HepG2 (cell line): ENCODE data around the gene CHMP4B. TPM values are rescaled to one million over a fixed set of nuclear protein-coding genes. Genes with fewer than 3 reads are reported as not detected.

Source experiments
- ATAC-seq: fragments of 200-7000 bp; cut with Tn5 transposase; 3 replicates; pipeline ENCODE4 v1.9.1; 2020; ENCODE audit warnings: mild to moderate bottlenecking, moderate library complexity
- BruUV-seq: library from RNA; stranded (reverse); fragments of 400-500 nt; replicated peaks from 2 replicates; lab custom pipeline; 2021; lab: Mats Ljungman, UMichigan
- CTCF ChIA-PET: fragments of 300-600 bp; formaldehyde crosslinking; extraction: SDS; loops from one replicate; lab custom pipeline; 2021; ENCODE audit warnings: low total read pairs, inconsistent platforms, low intra/inter-chr PET ratio; lab: Yijun Ruan, JAX
- POLR2A ChIA-PET: fragments of 350-600 bp; sonication (Branson Sonifier 250); formaldehyde crosslinking; loops from one replicate; lab custom pipeline; 2020; ENCODE audit warnings: antibody characterized with exemption, inconsistent platforms; lab: Yijun Ruan, JAX
- DNase-seq: peaks from one replicate; pipeline ENCODE4 v3.0.0-alpha.2; 2015; ENCODE audit warnings: low spot score
- FAIRE-seq: peaks from 3 replicates; lab custom pipeline; 2011; peaks lifted over from hg19 to GRCh38; lab: Jason Lieb, UNC
- H2AFZ ChIP-seq: one replicate; pipeline ENCODE4 v1.6.1; 2011; ENCODE audit warnings: low read length, inconsistent platforms
- H3K27ac ChIP-seq: fragments of 300-600 bp; 3 replicates; pipeline ENCODE4 v1.8.0; 2011; ENCODE audit warnings: mixed run types, mild to moderate bottlenecking, mixed read lengths, low read length, inconsistent platforms; ENCODE audit not compliant: insufficient read depth; ENCODE audit errors: extremely low read length
- H3K27me3 ChIP-seq, 2 experiments: fragments of 200-600 bp in 1 of 2; 2 replicates in 1 of 2; 3 replicates in 1 of 2; pipeline versions ENCODE4 v1.6.0 to v1.8.0; 2011; ENCODE audit warnings: low read length in 2 of 2, mild to moderate bottlenecking in 2 of 2, moderate library complexity in 2 of 2, inconsistent platforms in 1 of 2; ENCODE audit not compliant: insufficient read depth in 2 of 2, control insufficient read depth in 1 of 2
- H3K36me3 ChIP-seq, 2 experiments: fragments of 200-600 bp in 1 of 2; replicated peaks in 1 of 2; 2 replicates in 1 of 2; 3 replicates in 1 of 2; pipeline versions ENCODE4 v1.5.1 to v1.8.0; 2011; ENCODE audit warnings: low read length in 2 of 2, inconsistent platforms in 1 of 2; ENCODE audit not compliant: insufficient read depth in 2 of 2, control insufficient read depth in 1 of 2
- H3K4me1 ChIP-seq: 2 replicates; pipeline ENCODE4 v1.5.1; 2012; ENCODE audit warnings: low read length, inconsistent platforms; ENCODE audit not compliant: insufficient read depth
- H3K4me2 ChIP-seq: 2 replicates; pipeline ENCODE4 v1.6.0; 2011; ENCODE audit warnings: low read depth, low read length, inconsistent platforms
- H3K4me3 ChIP-seq, 3 experiments: fragments of 200-600 bp in 1 of 3; sonication (generic), shearing (Covaris generic) in 1 of 3; replicated peaks in 1 of 3; 2 replicates each; pipeline ENCODE4 v1.5.1; 2011 to 2016; ENCODE audit warnings: low read length in 3 of 3, inconsistent platforms in 2 of 3, low read depth in 2 of 3, mild to moderate bottlenecking in 2 of 3, control low read depth in 1 of 3, mixed read lengths in 1 of 3; ENCODE audit not compliant: insufficient read depth in 1 of 3
- H3K79me2 ChIP-seq: one replicate; pipeline ENCODE4 v1.6.1; 2011; ENCODE audit warnings: low read length, inconsistent platforms; ENCODE audit not compliant: insufficient read depth
- H3K9ac ChIP-seq: 2 replicates; pipeline ENCODE4 v1.6.0; 2011; ENCODE audit warnings: mild to moderate bottlenecking, low read depth, low read length, inconsistent platforms; ENCODE audit not compliant: insufficient read depth
- H3K9me3 ChIP-seq: 2 replicates; pipeline ENCODE4 v1.5.1; 2012; ENCODE audit warnings: mild to moderate bottlenecking, low read length
- H4K20me1 ChIP-seq: 2 replicates; pipeline ENCODE4 v1.6.0; 2011; ENCODE audit warnings: inconsistent platforms, mild to moderate bottlenecking, low read length, moderate library complexity; ENCODE audit not compliant: insufficient read depth
- ATF5 ChIP-seq: sonication (generic); formaldehyde crosslinking; IDR thresholded peaks from 2 replicates; pipeline ENCODE4 v1.4.0; 2020; ENCODE audit warnings: mild to moderate bottlenecking, low read depth, missing genetic modification reagents
- DPF2 ChIP-seq: sonication (generic); formaldehyde crosslinking; IDR thresholded peaks from 2 replicates; pipeline ENCODE4 v1.4.0; 2020; ENCODE audit warnings: mild to moderate bottlenecking, low read depth, missing genetic modification reagents, borderline replicate concordance
- EZH2 ChIP-seq: conservative IDR thresholded peaks from 2 replicates; pipeline ENCODE4 v1.6.1; 2012; ENCODE audit warnings: mild to moderate bottlenecking, low read depth, low read length, moderate library complexity
- GLI4 ChIP-seq: sonication (generic); formaldehyde crosslinking; IDR thresholded peaks from 2 replicates; pipeline ENCODE4 v1.5.1; 2020; ENCODE audit warnings: missing genetic modification reagents, mild to moderate bottlenecking, moderate library complexity, borderline replicate concordance
- HNF4A ChIP-seq: sonication (generic); formaldehyde crosslinking; IDR thresholded peaks from 2 replicates; pipeline ENCODE4 v1.4.0; 2020; ENCODE audit warnings: missing genetic modification reagents
- JUN ChIP-seq: sonication (generic); formaldehyde crosslinking; IDR thresholded peaks from 2 replicates; pipeline ENCODE4 v1.4.0; 2020; ENCODE audit warnings: mild to moderate bottlenecking, missing genetic modification reagents
- KDM1A ChIP-seq: IDR thresholded peaks from 2 replicates; pipeline ENCODE4 v1.6.1; 2016; ENCODE audit warnings: missing compliant biosample characterization
- NCOA1 ChIP-seq: sonication (generic); formaldehyde crosslinking; IDR thresholded peaks from 2 replicates; pipeline ENCODE4 v1.9.0; 2021; ENCODE audit warnings: missing genetic modification reagents
- SIX1 ChIP-seq: sonication (generic); formaldehyde crosslinking; IDR thresholded peaks from 2 replicates; pipeline ENCODE4 v1.4.0; 2020; ENCODE audit warnings: missing genetic modification reagents, borderline replicate concordance
- TBX2 ChIP-seq: sonication (generic); formaldehyde crosslinking; IDR thresholded peaks from 2 replicates; pipeline ENCODE4 v1.5.0; 2020; ENCODE audit warnings: missing genetic modification reagents, mild to moderate bottlenecking, borderline replicate concordance
- WIZ ChIP-seq: sonication (generic); formaldehyde crosslinking; IDR thresholded peaks from 2 replicates; pipeline ENCODE4 v1.5.1; 2020; ENCODE audit warnings: mild to moderate bottlenecking, missing genetic modification reagents
- ZFY ChIP-seq: sonication (generic); formaldehyde crosslinking; IDR thresholded peaks from 2 replicates; pipeline ENCODE4 v1.4.0; 2020; ENCODE audit warnings: missing genetic modification reagents
- ZMYM2 ChIP-seq: sonication (generic); formaldehyde crosslinking; IDR thresholded peaks from 2 replicates; pipeline ENCODE4 v1.8.0; 2022; ENCODE audit warnings: mild to moderate bottlenecking, missing genetic modification reagents
- ZMYM4 ChIP-seq: sonication (generic); formaldehyde crosslinking; IDR thresholded peaks from 2 replicates; pipeline ENCODE4 v1.8.1; 2023; ENCODE audit warnings: mild to moderate bottlenecking, missing genetic modification reagents
- ZNF891 ChIP-seq: sonication (generic); formaldehyde crosslinking; IDR thresholded peaks from 2 replicates; pipeline ENCODE4 v1.5.0; 2020; ENCODE audit warnings: mild to moderate bottlenecking, missing genetic modification reagents
- WGBS: methylation state at CpG from one replicate; pipeline ENCODE4 v1.1.6; 2017; ENCODE audit warnings: low lambda C conversion rate; 5-methylcytosine and 5-hydroxymethylcytosine counted together
- in situ Hi-C: cut with HindIII; loops from 2 replicates; pipeline ENCODE4 v1.10.0; 2017; ENCODE audit warnings: low pct_unique_long_range_greater_than_20kb; ENCODE audit not compliant: extremely low pct_ligation_motif_present
- intact Hi-C: fragments of 100-400 bp; cut with micrococcal nuclease; formaldehyde crosslinking; loops from one replicate; pipeline ENCODE4 v1.10.0; 2022; ENCODE audit not compliant: unreplicated experiment
- polyA plus RNA-seq, 8 experiments: library from polyadenylated mRNA; depleted of rRNA in 3 of 8; stranded (reverse) in 7 of 8; unstranded in 1 of 8; fragments of >200 nt; fragmentation: Illumina TruSeq in 4 of 8; extraction: Trizol in 4 of 8; gene quantifications; 2 replicates each; pipeline versions ENCODE4 v1.2.1 to v1.2.3, GENCODE V29; 2011 to 2016; ENCODE audit warnings: low read depth in 4 of 8, missing spikeins in 1 of 8, mixed read lengths in 1 of 8; ENCODE audit not compliant: insufficient read depth in 1 of 8
- total RNA-seq, 5 experiments: library from RNA; depleted of rRNA; stranded (reverse); fragments of >200 nt; fragmentation: Illumina TruSeq; extraction: Trizol; gene quantifications; 2 replicates each; pipeline ENCODE4 v1.2.3, GENCODE V29; 2016; ENCODE audit warnings: low read depth in 1 of 5
- TF ChIP-seq, protein P1 (sequence below), 2 experiments: sonication (generic) in 1 of 2; formaldehyde crosslinking in 1 of 2; IDR thresholded peaks; 2 replicates each; pipeline versions ENCODE4 v1.4.0 to v1.6.1; 2018 to 2020; ENCODE audit warnings: missing genetic modification reagents in 2 of 2, borderline replicate concordance in 1 of 2, low read depth in 1 of 2, mild to moderate bottlenecking in 1 of 2, missing biosample characterization in 1 of 2
- TF ChIP-seq, protein P2 (sequence below): sonication (generic); formaldehyde crosslinking; conservative IDR thresholded peaks from 2 replicates; pipeline ENCODE4 v1.8.0; 2022; ENCODE audit warnings: mild to moderate bottlenecking, moderate library complexity, missing genetic modification reagents
- TF ChIP-seq, protein P3 (sequence below): sonication (generic); formaldehyde crosslinking; IDR thresholded peaks from 2 replicates; pipeline ENCODE4 v1.5.0; 2020; ENCODE audit warnings: missing genetic modification reagents

Gene CHMP4B
- total and polyA plus RNA-seq, 2 of the 13 experiments (the other 11 are each of a cell fraction or from before 2014, with no cell fraction given), result 40.1 to 45.6 TPM

GRCh38 chr20:33838035-33838864 is 27.1 kb downstream of the CHMP4B start:
- WGBS, result 77% methylated on average over 8 of the region's 8 CpGs
- Histone ChIP-seq H3K27me3 (no peaks in the 10 kb centered on the region), H3K4me3 (no peak overlapping the region), H3K9me3 (no peaks in the 10 kb centered on the region), H3K79me2 (peaks cover 75% of the 10 kb centered on the region), H3K4me2 (peak overlapping the region; percentile 23; the same call in 1 of the 2 replicates), H3K36me3 (peaks cover 2 to 14% of the 10 kb centered on the region in 2 experiments; a peak in 4 of 5 replicates), H3K27ac (no peak overlapping the region), H3K9ac (no peak overlapping the region), H2AFZ (no peak overlapping the region), H3K4me1 (peaks cover 59% of the 10 kb centered on the region), H4K20me1 (peaks cover 27% of the 10 kb centered on the region)
- peak; percentile 80 for ATAC-seq
- ChIA-PET CTCF (no interaction called here), POLR2A (no interaction called here)
- intact Hi-C loops, result no loop called here
- DNase-seq, result no peak
- no TSS peak for BruUV-seq
- FAIRE-seq, result peak; percentile 28
- in situ Hi-C loops, result no loop called here
- TF ChIP-seq HNF4A (CRISPR knock-in tag) (peak; percentile 62), TBX2 (CRISPR knock-in tag) (peak; percentile 30; the same call in 1 of the 2 replicates), JUN (CRISPR knock-in tag) (peak; percentile 29; the same call in 1 of the 2 replicates), ZMYM2 (peak; percentile 19; the same call in 1 of the 2 replicates), WIZ (no peak), ZMYM4 (CRISPR knock-in tag) (peak; percentile 28; the same call in 1 of the 2 replicates), DPF2 (peak; percentile 29; the same call in 1 of the 2 replicates), NCOA1 (CRISPR knock-in tag) (0 out of 2 replicates have a peak, but pooled peaks have one; percentile 23), SIX1 (CRISPR knock-in tag) (no peak), KDM1A (CRISPR knock-in tag) (no peak), ZNF891 (CRISPR knock-in tag) (peak; percentile 42; the same call in 1 of the 2 replicates), GLI4 (CRISPR knock-in tag) (no peak), ATF5 (peak; percentile 68; the same call in 1 of the 2 replicates), EZH2 (no peak), ZFY (peak; percentile 22; the same call in 1 of the 2 replicates)
- TF ChIP-seq, protein P1, sequence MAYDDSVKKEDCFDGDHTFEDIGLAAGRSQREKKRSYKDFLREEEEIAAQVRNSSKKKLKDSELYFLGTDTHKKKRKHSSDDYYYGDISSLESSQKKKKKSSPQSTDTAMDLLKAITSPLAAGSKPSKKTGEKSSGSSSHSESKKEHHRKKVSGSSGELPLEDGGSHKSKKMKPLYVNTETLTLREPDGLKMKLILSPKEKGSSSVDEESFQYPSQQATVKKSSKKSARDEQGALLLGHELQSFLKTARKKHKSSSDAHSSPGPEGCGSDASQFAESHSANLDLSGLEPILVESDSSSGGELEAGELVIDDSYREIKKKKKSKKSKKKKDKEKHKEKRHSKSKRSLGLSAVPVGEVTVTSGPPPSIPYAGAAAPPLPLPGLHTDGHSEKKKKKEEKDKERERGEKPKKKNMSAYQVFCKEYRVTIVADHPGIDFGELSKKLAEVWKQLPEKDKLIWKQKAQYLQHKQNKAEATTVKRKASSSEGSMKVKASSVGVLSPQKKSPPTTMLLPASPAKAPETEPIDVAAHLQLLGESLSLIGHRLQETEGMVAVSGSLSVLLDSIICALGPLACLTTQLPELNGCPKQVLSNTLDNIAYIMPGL (CRISPR knock-in tag; IDR thresholded peaks at IDR 0.05; ENCODE audit: borderline replicate concordance in 1 of 2, low read depth in 1 of 2), result 0 out of 4 replicates have a peak, but pooled peaks of 1 of the 2 experiments have one; percentile 19
- TF ChIP-seq, protein P2, sequence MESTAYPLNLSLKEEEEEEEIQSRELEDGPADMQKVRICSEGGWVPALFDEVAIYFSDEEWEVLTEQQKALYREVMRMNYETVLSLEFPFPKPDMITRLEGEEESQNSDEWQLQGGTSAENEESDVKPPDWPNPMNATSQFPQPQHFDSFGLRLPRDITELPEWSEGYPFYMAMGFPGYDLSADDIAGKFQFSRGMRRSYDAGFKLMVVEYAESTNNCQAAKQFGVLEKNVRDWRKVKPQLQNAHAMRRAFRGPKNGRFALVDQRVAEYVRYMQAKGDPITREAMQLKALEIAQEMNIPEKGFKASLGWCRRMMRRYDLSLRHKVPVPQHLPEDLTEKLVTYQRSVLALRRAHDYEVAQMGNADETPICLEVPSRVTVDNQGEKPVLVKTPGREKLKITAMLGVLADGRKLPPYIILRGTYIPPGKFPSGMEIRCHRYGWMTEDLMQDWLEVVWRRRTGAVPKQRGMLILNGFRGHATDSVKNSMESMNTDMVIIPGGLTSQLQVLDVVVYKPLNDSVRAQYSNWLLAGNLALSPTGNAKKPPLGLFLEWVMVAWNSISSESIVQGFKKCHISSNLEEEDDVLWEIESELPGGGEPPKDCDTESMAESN, result no peak
- TF ChIP-seq, protein P3, sequence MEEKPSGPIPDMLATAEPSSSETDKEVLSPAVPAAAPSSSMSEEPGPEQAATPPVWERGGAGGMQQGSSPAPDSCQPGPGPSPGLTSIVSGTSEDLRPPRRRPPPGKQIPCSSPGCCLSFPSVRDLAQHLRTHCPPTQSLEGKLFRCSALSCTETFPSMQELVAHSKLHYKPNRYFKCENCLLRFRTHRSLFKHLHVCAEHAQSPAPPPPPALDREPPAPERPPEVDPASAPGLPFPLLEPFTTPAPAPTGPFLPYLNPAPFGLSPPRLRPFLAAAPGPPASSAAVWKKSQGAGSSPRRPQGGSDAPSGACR (CRISPR knock-in tag), result peak; percentile 31; the same call in 1 of the 2 replicates
